Psoas muscle (tissue), 8 donors: ENCODE data around the gene HOXA9. TPM values are rescaled to one million over a fixed set of nuclear protein-coding genes. Genes with fewer than 3 reads are reported as not detected.

ENCODE experiments used
- ATAC-seq, 4 donors: fragments of 200-7000 bp; cut with Tn5 transposase; one replicate each; pipeline ENCODE4 v1.9.1; 2020; ENCODE audit warnings: moderate library complexity in 3 of 4, mild to moderate bottlenecking in 2 of 4
- DNase-seq, 2 donors: peaks; one replicate each; pipeline ENCODE4 v3.0.0-alpha.2; 2020
- H3K27ac ChIP-seq: fragments of 200-600 bp; one replicate; pipeline ENCODE4 v1.8.0; 2022
- H3K27me3 ChIP-seq, 3 donors: fragments of 200-600 bp in 1 of 3; one replicate each; pipeline versions ENCODE4 v1.6.1 to v1.8.0; 2013 to 2022; ENCODE audit warnings: low read length in 2 of 3, mild to moderate bottlenecking in 2 of 3, moderate library complexity in 1 of 3; ENCODE audit not compliant: insufficient read depth in 3 of 3
- H3K36me3 ChIP-seq, 2 donors: fragments of 200-600 bp in 1 of 2; one replicate each; pipeline versions ENCODE4 v1.6.1 to v1.8.0; 2013 to 2022; ENCODE audit warnings: low read depth in 1 of 2, mild to moderate bottlenecking in 1 of 2, moderate library complexity in 1 of 2; ENCODE audit not compliant: insufficient read depth in 1 of 2
- H3K4me1 ChIP-seq: fragments of 200-600 bp; one replicate; pipeline ENCODE4 v1.8.0; 2022
- H3K4me3 ChIP-seq: fragments of 200-600 bp; one replicate; pipeline ENCODE4 v1.8.0; 2022; ENCODE audit warnings: mild to moderate bottlenecking
- H3K9me3 ChIP-seq: fragments of 200-600 bp; one replicate; pipeline ENCODE4 v1.8.0; 2022
- CTCF ChIP-seq: fragments of 200-600 bp; IDR thresholded peaks from one replicate; pipeline ENCODE4 v1.8.0; 2022; ENCODE audit warnings: antibody characterized with exemption
- WGBS, 3 donors: extraction: QIAGEN DNeasy Blood & Tissue Kit; methylation state at CpG; one replicate each; pipeline versions ENCODE4 v1.1.6 to v1.1.7; 2013; 5-methylcytosine and 5-hydroxymethylcytosine counted together
- intact Hi-C, 2 donors: fragments of 100-400 bp; cut with DNase I; formaldehyde crosslinking; loops; one replicate each; pipeline versions ENCODE4 v1.11.0 to v1.14.2; 2022
- polyA plus RNA-seq, 3 donors: library from polyadenylated mRNA; stranded (reverse); fragments of 200-250 nt; gene quantifications; one replicate each; pipeline ENCODE4 v1.2.3, GENCODE V29; 2013
- total RNA-seq, 4 donors: library from RNA; stranded (reverse); fragmentation: NEBNext Ultra II Directional in 2 of 4; extraction: Animal tissue kit (Norgen Biotek cat#: 25700) in 2 of 4; gene quantifications; one replicate each; pipeline versions ENCODE4 v1.2.1 to v1.2.4, GENCODE V29; 2021 to 2023
- donor health status: healthy with polysubstance abuse.
- donor health status: DM: no; HTN: no; CAD: no; lungs with moderate emphysema.
- donor health status: Bipolar disorder and iron deficiency.
- donor health status: healthy.
- donor health status: DM: yes; HTN: yes; CAD: no.
- donor health status: DM: no; HTN: no; CAD: no.
- donor health status: DM: no; HTN: no; CAD: no.
- donor health status: DM: yes; HTN: yes; CAD: no.

HOXA9 gene
- total and polyA plus RNA-seq, 7 donors = 0.81 to 55.9 (median 16.0) TPM; not detected in 1

GRCh38 chr7:27114881-27115220, 50.5 kb downstream of the HOXA9 start:
- intact Hi-C loops = no loop called here
- Histone ChIP-seq H3K27me3 (no peaks in the 10 kb centered on the region), H3K27ac (peak overlapping the region; percentile 64), H3K9me3 (no peaks in the 10 kb centered on the region), H3K36me3 (peaks cover 0 to 2% of the 10 kb centered on the region in 2 donors), H3K4me3 (peak overlapping the region; percentile 46), H3K4me1 (peaks cover 33% of the 10 kb centered on the region)
- ATAC-seq (no peak), DNase-seq (no peak)
- TF ChIP-seq CTCF = no peak
- 70 to 72% (median 70%) methylated on average over 6 of the region's 6 CpGs for WGBS, 3 donors

- 16 to 22% (median 21%) methylated on average over 15 to 26 of the region's 26 CpGs for WGBS, 3 donors
- H3K27ac ChIP-seq = peak overlapping the region; percentile 92
- H3K9me3 ChIP-seq = no peaks in the 10 kb centered on the region
- no peak for TF ChIP-seq CTCF
- H3K4me1 ChIP-seq = peaks cover 30% of the 10 kb centered on the region
- ATAC-seq = peak; percentile 49 to 66 (median 53)
- H3K36me3 ChIP-seq = peaks cover 0 to 2% of the 10 kb centered on the region in 2 donors
- intact Hi-C loops = no loop called here
- no peaks in the 10 kb centered on the region for H3K27me3 ChIP-seq
- H3K4me3 ChIP-seq = peak overlapping the region; percentile 82
- DNase-seq = peak; percentile 67 to 69
Measured at GRCh38 chr7:27113991-27114769, 51.2 kb downstream of the HOXA9 start.

- WGBS, 3 donors = 17 to 32% (median 17%) methylated on average over 32 to 57 of the region's 57 CpGs
- H3K4me1 ChIP-seq = peaks cover 30% of the 10 kb centered on the region
- H3K27me3 ChIP-seq = no peaks in the 10 kb centered on the region
- H3K27ac ChIP-seq = peak overlapping the region; percentile 92
- DNase-seq (peak; percentile 71 to 83), ATAC-seq (peak; percentile 48 to 88 (median 84))
- H3K4me3 ChIP-seq = peak overlapping the region; percentile 82
- intact Hi-C loops = no loop called here
- H3K9me3 ChIP-seq = no peaks in the 10 kb centered on the region
- peaks cover 0 to 2% of the 10 kb centered on the region in 2 donors for H3K36me3 ChIP-seq
- TF ChIP-seq CTCF = no peak
Measured at GRCh38 chr7:27112955-27113949, 52.1 kb downstream of the HOXA9 start.

Other genes starting within 250 kb of the HOXA9 start
- under 1 TPM in 2 of 4 donors, not detected in 2; 0.17 to 0.21 TPM for gene HOXA1, start 69.5 kb downstream of the HOXA9 start, total RNA-seq
- under 1 TPM; 0.03 to 0.22 (median 0.22) TPM for gene HOXA1, start 69.5 kb downstream of the HOXA9 start, polyA plus RNA-seq
- gene HOXA2, start 62.9 kb downstream of the HOXA9 start, total RNA-seq = 1 to 10 TPM in 1 of 4 donors, under 1 TPM in 3; 0.17 to 1.1 (median 0.53) TPM
- under 1 TPM; 0.23 to 0.42 (median 0.29) TPM for gene HOXA2, start 62.9 kb downstream of the HOXA9 start, polyA plus RNA-seq
- gene HOXA4, start 34.8 kb downstream of the HOXA9 start, total RNA-seq = 10 to 100 TPM in 2 of 4 donors, 1 to 10 TPM in 2; 7.2 to 11.5 (median 9.1) TPM
- 10 to 100 TPM in 2 of 3 donors, 1 to 10 TPM in 1; 6.8 to 20.8 (median 12.5) TPM for gene HOXA4, start 34.8 kb downstream of the HOXA9 start, polyA plus RNA-seq
- 10 to 100 TPM in 1 of 4 donors, 1 to 10 TPM in 3; 4.7 to 18.8 (median 8.1) TPM for gene HOXA5, start 21.9 kb downstream of the HOXA9 start, total RNA-seq
- 1 to 10 TPM; 2.6 to 7.6 (median 4.6) TPM for gene HOXA5, start 21.9 kb downstream of the HOXA9 start, polyA plus RNA-seq
- 1 to 10 TPM; 2.5 to 3.7 (median 3.1) TPM for gene HOXA6, start 17.8 kb downstream of the HOXA9 start, total RNA-seq
- gene HOXA6, start 17.8 kb downstream of the HOXA9 start, polyA plus RNA-seq = 1 to 10 TPM in 2 of 3 donors, under 1 TPM in 1; 0.64 to 3.2 (median 1.5) TPM
- 1 to 10 TPM; 3.3 to 5.6 (median 4.2) TPM for gene HOXA3, start 13.0 kb downstream of the HOXA9 start, total RNA-seq
- gene HOXA3, start 13.0 kb downstream of the HOXA9 start, polyA plus RNA-seq = 1 to 10 TPM in 1 of 3 donors, under 1 TPM in 2; 0.65 to 2.6 (median 0.97) TPM
- gene HOXA7, start 8.9 kb downstream of the HOXA9 start, total RNA-seq = 1 to 10 TPM; 4.7 to 8.4 (median 6.7) TPM
- 10 to 100 TPM in 1 of 3 donors, 1 to 10 TPM in 2; 2.9 to 10.2 (median 6.2) TPM for gene HOXA7, start 8.9 kb downstream of the HOXA9 start, polyA plus RNA-seq
- 10 to 100 TPM in 2 of 4 donors, under 1 TPM in 1, not detected in 1; 0.81 to 34.3 (median 19.2) TPM for gene HOXA10, start 8.8 kb upstream of the HOXA9 start, total RNA-seq
- gene HOXA10, start 8.8 kb upstream of the HOXA9 start, polyA plus RNA-seq = 10 to 100 TPM; 17.2 to 77.5 (median 32.0) TPM
- 1 to 10 TPM in 1 of 4 donors, not detected in 3; 1.1 TPM for gene HOXA11, start 19.7 kb upstream of the HOXA9 start, total RNA-seq
- under 1 TPM; 0.08 to 0.90 (median 0.25) TPM for gene HOXA11, start 19.7 kb upstream of the HOXA9 start, polyA plus RNA-seq
- gene HOXA13, start 34.6 kb upstream of the HOXA9 start, total RNA-seq = under 1 TPM in 1 of 4 donors, not detected in 3; 0.06 TPM
- under 1 TPM in 2 of 3 donors, not detected in 1; 0.01 to 0.08 TPM for gene HOXA13, start 34.6 kb upstream of the HOXA9 start, polyA plus RNA-seq
- gene EVX1, start 77.3 kb upstream of the HOXA9 start, total RNA-seq = not detected
- not detected for gene EVX1, start 77.3 kb upstream of the HOXA9 start, polyA plus RNA-seq